SK-N-SH treated with all-trans-retinoic acid at 6 μM for 48 hours (cell line): ENCODE measurements around the gene URI1.

Source experiments
- ARNTL ChIP-seq: fragments of 450-650 bp; formaldehyde crosslinking; IDR thresholded peaks from 2 replicates; pipeline ENCODE4 v1.5.0; 2020; ENCODE audit warnings: low read depth, mild to moderate bottlenecking, moderate library complexity, borderline replicate concordance
- CREB5 ChIP-seq: fragments of 250-450 bp; sonication (Bioruptor Pico); IDR thresholded peaks from 2 replicates; pipeline ENCODE4 v1.5.1; 2020; ENCODE audit warnings: low read depth, mild to moderate bottlenecking, moderate library complexity
- CSRNP3 ChIP-seq: fragments of 250-450 bp; sonication (Bioruptor Pico); IDR thresholded peaks from 2 replicates; pipeline ENCODE4 v1.5.1; 2021; ENCODE audit warnings: mild to moderate bottlenecking, moderate library complexity
- PATZ1 ChIP-seq: fragments of 250-450 bp; sonication (Bioruptor Pico); IDR thresholded peaks from 2 replicates; pipeline ENCODE4 v1.8.0; 2020; ENCODE audit warnings: mild to moderate bottlenecking, moderate library complexity, borderline replicate concordance
- PPARA ChIP-seq: fragments of 250-450 bp; sonication (Bioruptor Pico); IDR thresholded peaks from 2 replicates; pipeline ENCODE4 v1.5.0; 2020; ENCODE audit warnings: mild to moderate bottlenecking, borderline replicate concordance
- RARB ChIP-seq: fragments of 250-450 bp; sonication (Bioruptor Pico); IDR thresholded peaks from 2 replicates; pipeline ENCODE4 v1.8.0; 2021; ENCODE audit warnings: mild to moderate bottlenecking, moderate library complexity
- SNAI2 ChIP-seq: fragments of 250-450 bp; sonication (Bioruptor Pico); IDR thresholded peaks from 2 replicates; pipeline ENCODE4 v1.5.0; 2020; ENCODE audit warnings: mild to moderate bottlenecking, moderate library complexity
- TSHZ2 ChIP-seq: fragments of 250-450 bp; sonication (Bioruptor Pico); IDR thresholded peaks from 2 replicates; pipeline ENCODE4 v1.5.0; 2020; ENCODE audit warnings: mild to moderate bottlenecking, moderate library complexity
- ZC3H10 ChIP-seq: fragments of 250-450 bp; sonication (Bioruptor Pico); IDR thresholded peaks from 2 replicates; pipeline ENCODE4 v1.5.1; 2021; ENCODE audit warnings: mild to moderate bottlenecking, moderate library complexity
- ZFP30 ChIP-seq: fragments of 450-650 bp; formaldehyde crosslinking; IDR thresholded peaks from 2 replicates; pipeline ENCODE4 v1.5.0; 2022; ENCODE audit warnings: mild to moderate bottlenecking, moderate library complexity
- ZNF70 ChIP-seq: fragments of 450-650 bp; formaldehyde crosslinking; IDR thresholded peaks from 2 replicates; pipeline ENCODE4 v1.5.0; 2020; ENCODE audit warnings: mild to moderate bottlenecking, moderate library complexity

GRCh38 chr19:30011051-30011578 is 69.1 kb downstream of the URI1 start:
- no peak for TF ChIP-seq SNAI2 (CRISPR knock-in tag)
- no peak for TF ChIP-seq ZFP30 (CRISPR knock-in tag)
- no peak for TF ChIP-seq PPARA (CRISPR knock-in tag)
- TF ChIP-seq ZC3H10 (CRISPR knock-in tag) = no peak
- no peak for TF ChIP-seq RARB (CRISPR knock-in tag)
- TF ChIP-seq PATZ1 (CRISPR knock-in tag) = no peak
- no peak for TF ChIP-seq ARNTL
- TF ChIP-seq ZNF70 = no peak
- TF ChIP-seq CSRNP3 = no peak
- no peak for TF ChIP-seq CREB5
- TF ChIP-seq TSHZ2 (CRISPR knock-in tag) = no peak
